HG03354 (cell line): ENCODE data around the gene GEMIN8.
A peak's percentile ranks its signal among the peaks of the same experiment; 100 is the strongest.

Source experiments
- ATAC-seq: cut with Tn5 transposase; IDR thresholded peaks from one replicate; pipeline ENCODE4 v1.9.1; 2021; ENCODE audit warnings: mild to moderate bottlenecking; ENCODE audit not compliant: unreplicated experiment, poor library complexity, severe bottlenecking

Gene GEMIN8, protein sequence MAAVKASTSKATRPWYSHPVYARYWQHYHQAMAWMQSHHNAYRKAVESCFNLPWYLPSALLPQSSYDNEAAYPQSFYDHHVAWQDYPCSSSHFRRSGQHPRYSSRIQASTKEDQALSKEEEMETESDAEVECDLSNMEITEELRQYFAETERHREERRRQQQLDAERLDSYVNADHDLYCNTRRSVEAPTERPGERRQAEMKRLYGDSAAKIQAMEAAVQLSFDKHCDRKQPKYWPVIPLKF

GRCh38 chrX:14029425-14030173 is at the start of gene GEMIN8:
GEMIN8 (minus strand) TSS chrX:14029892; CDS start chrX:14021478, 8,414 bp downstream.
- peak; percentile 92 for ATAC-seq

DNA sequence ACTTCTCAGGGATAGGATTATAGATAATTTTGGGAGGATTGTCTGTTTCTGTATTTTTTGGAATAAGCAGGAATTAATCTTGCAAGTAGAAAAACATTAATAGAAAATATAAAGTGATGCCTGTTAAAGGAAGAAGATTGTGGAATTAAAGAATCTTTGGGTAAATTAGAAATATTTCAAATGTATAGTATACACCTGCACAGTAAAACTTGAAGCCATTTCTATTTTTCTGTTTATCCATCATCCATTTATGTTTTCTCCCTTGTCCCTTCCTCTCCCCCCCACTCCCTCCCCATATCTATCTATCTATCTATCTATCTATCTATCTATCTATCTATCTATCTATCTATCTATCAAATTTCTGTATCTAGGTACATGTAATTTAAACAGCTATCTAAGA is 46.9 kb upstream of the GEMIN8 start:
- no peak for ATAC-seq

- ATAC-seq: no peak
Observed at GRCh38 chrX:14073556-14073955, 43.9 kb upstream of the GEMIN8 start.

GRCh38 chrX:14073071-14073470 is 43.4 kb upstream of the GEMIN8 start:
- ATAC-seq: no peak

DNA sequence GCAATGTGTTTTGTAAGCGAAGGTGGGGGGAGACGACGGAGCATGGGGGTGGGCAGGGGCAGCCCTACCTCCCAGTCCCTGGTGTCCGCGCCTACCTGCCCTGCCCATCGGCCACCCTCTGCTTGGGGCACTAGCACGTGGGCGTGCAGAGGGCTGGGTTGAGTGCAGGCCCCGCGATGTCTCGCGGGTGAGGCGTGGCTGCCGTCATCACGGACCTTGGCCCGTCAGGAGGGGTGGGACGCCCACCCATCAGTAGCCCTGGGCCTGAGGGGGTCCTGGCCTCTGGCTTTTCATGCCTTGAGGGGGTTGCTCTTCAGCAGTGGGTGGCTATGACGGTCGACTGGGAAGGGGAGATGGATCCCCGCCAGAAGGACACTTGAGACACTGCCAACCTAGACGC is 36.1 kb upstream of the GEMIN8 start:
- no peak for ATAC-seq

- no peak for ATAC-seq
Observed at GRCh38 chrX:14064626-14065432, 35.1 kb upstream of the GEMIN8 start.

GRCh38 chrX:14062524-14062923 is 32.8 kb upstream of the GEMIN8 start:
- no peak for ATAC-seq

DNA sequence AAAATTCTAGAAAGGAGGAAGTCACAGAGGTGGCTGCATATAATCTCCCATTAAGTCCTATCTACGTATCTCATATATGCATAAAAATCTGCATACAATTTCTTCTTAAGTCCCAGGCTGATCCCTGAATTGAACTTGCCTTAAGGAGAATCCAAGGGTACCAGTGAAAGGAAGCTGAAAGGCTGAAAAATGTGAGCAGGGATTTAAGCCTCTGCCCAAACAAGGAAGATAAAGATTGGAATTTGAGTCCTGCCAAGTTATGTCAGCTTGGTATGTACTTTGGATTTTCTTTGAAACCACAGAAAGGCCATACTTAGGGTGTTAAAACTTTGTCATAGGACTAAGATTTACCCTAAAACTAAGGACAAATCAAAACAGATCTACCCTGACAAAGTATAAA is 26.5 kb upstream of the GEMIN8 start:
- ATAC-seq: no peak

DNA sequence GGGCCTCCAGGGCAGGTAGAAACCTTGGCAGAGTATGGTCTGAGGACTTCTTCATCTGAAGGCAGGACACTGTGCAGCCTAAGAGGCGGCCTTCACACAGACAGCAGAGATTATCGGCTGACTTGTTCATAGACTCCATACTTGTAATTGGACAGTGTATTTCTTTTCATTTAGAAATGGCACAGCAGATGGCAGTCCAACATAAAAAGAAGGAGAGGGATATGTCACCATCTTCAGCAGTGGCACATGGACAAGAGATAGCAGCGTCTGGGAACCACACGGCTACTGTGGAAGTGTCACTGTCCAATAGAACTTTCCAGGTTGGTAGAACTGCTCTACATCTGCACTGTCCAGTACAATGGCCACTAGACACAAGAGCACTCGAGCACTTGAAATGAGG is 21.7 kb upstream of the GEMIN8 start:
- no peak for ATAC-seq

GRCh38 chrX:14050709-14051108 is 21.0 kb upstream of the GEMIN8 start:
- ATAC-seq: no peak

- ATAC-seq: no peak
Observed at GRCh38 chrX:14043209-14043608, 13.5 kb upstream of the GEMIN8 start.

GRCh38 chrX:14039344-14039743 is 9.7 kb upstream of the GEMIN8 start:
- ATAC-seq: peak; percentile 94

GRCh38 chrX:14038375-14039085 is 8.8 kb upstream of the GEMIN8 start:
- no peak for ATAC-seq

DNA sequence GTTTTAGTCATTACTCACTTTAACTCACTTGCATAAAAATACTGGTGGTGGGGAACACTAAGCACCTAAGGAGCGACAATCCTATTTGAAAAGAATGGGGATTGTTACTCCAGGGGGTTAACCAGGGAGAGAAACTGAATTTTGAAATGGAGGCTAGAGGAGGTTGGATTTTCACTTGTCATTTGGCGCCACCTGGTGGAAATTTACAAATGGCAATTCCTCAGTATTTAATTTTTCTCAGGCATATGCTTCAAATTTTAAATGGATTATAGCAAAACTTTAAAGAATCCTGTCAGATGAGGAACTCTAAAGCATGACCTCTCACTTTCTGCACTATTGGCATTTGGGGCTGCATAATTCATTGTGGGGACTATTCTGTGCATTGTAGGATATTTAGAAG is 2.7 kb upstream of the GEMIN8 start:
- no peak for ATAC-seq

DNA sequence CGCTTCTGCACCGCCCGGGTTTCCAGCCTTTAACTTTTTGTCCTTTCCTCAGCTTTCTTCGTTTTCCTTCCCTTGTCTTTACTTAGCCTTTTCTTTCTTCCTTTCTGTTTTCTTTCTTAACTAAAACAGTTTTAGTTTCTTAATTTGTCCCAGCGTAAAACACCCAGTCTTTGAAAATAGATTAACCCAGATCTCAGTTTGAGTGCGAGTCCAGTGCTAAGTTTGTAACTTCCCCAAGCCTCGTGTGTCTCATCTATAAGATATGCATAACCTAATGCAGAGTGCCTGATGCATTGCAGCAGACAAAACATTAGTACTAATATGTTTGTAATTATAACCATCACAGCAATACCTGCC is 460 bp upstream of the GEMIN8 start:
- ATAC-seq: peak; percentile 19

GRCh38 chrX:14029039-14029424 is 660 bp downstream of the GEMIN8 start:
- ATAC-seq: no peak

DNA sequence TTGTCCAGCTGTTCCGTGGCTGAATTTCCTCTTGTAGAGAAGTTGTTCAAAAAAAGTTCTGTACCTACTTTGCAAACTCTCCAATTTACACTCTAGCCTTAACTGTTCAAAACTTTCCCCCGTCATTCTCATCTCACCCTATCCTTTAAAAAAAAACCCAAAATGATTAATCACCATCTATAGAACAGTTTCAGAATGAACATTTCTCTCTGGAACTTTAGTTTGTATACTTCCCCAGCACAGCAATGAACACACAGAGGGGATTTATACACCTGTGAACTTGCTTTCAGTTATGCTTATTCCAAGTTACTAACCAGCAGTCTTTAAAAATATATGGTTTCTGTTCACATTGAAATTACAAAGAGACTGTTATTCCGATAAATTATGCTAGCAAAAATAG is 1.2 kb downstream of the GEMIN8 start:
- peak; percentile 15 for ATAC-seq

GRCh38 chrX:14027511-14028019 is 2.1 kb downstream of the GEMIN8 start:
- ATAC-seq: peak; percentile 39

DNA sequence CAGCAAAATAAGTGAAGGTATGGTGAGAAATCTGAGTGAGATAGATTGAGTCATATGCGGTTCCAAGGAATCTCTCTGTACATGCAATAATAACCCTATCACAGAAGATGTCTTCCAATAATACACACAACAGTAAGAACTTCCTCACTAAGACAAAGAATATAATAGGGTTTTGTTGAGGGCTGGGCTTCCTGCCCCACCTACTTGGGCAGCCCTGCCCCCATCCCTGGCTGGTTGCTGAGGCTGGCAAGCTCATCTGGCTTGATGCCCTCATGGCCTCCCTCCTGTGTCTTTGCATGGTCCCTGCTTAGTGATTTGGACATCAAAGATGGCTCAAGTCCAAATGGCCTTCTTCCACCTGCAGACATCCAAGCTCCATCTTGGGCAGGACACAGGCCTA is 2.7 kb downstream of the GEMIN8 start:
- ATAC-seq: no peak

DNA sequence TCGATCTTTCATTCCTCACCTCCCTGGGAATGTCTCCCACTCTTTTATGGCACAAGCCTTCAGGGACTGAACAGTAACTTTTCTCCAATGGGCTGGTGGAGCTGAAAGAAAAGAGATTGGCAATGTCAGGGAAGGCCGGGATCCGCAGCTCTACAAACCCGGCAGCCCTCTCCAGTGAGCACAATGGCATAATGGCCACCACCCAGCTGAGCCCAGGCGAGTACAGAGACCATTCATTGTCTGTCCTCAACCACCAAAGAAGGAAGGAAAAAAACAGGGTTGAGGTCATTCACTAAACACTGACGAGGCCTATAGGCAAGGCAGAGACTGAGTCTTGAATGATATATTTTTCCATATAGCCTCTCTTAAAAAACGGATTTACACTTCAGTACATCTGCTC is 3.6 kb downstream of the GEMIN8 start:
- no peak for ATAC-seq
